IPS-18c (cell line): ENCODE measurements around the gene INS.
"Not testable (repeated sequence)": the region's sequence is repeated elsewhere in the genome, so short reads cannot be mapped to it uniquely, and the experiment has no call there.

Source experiments
- H3K4me3 ChIP-seq: 2 replicates; pipeline ENCODE4 v1.7.0; 2013; ENCODE audit warnings: low read depth, mild to moderate bottlenecking, low read length, moderate library complexity; ENCODE audit not compliant: insufficient read depth
- H3K9me3 ChIP-seq: one replicate; pipeline ENCODE4 v1.6.1; 2013; ENCODE audit warnings: mild to moderate bottlenecking, low read length, moderate library complexity; ENCODE audit not compliant: control insufficient read depth, insufficient read depth

Gene INS

GRCh38 chr11:2188745-2189144 lies 27.7 kb upstream of the INS start:
- H3K9me3 ChIP-seq: no peaks in the 10 kb centered on the region
- H3K4me3 ChIP-seq: no peak overlapping the region

DNA sequence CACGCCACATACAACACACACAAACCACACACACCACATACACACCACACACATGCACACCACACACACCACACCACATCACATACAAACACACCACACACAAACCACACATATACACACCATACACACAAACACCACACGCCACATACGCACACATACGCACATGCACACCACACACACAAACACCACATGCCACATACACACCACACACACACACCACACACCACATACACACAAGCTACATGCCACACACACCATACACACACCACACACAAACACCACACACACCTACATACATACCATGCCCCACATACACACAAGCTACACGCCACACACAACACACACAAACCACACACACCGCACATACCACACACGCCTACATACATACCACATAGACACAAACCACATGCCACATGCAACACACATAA lies 26.3 kb upstream of the INS start:
- Histone ChIP-seq H3K4me3 (no peak overlapping the region), H3K9me3 (no peaks in the 10 kb centered on the region)

DNA sequence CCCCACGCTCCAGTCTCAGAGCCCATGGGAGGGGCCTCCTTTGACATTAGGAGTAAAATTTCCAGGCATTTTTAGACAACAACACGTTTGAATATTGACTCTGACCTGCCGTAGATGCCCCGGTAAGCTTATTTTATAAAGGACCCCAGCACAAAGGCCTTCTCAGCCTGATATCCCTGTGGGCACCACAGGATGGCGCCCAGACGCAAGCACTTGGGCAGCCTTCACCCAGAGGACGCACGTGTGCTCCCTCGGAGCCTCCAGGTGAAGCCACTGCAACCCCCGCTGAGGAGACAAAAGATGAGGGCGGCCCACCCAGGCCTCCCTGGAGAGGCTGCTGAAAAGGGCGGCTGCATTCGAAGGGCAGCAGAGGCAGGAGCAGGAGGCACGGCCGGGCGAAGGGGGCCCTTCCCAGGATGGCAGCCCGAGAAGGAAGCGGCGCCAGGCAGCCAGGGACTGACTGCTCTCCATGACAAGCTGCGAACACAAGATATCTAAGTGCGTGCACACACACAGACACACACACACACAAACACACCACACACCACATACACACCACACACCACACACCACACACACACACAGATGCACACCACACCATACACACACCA lies 25.8 kb upstream of the INS start:
- H3K9me3 ChIP-seq: no peaks in the 10 kb centered on the region
- H3K4me3 ChIP-seq: no peak overlapping the region

GRCh38 chr11:2185324-2186085 lies 24.5 kb upstream of the INS start:
- Histone ChIP-seq H3K4me3 (no peak overlapping the region), H3K9me3 (no peaks in the 10 kb centered on the region)

GRCh38 chr11:2182692-2183474 lies 21.9 kb upstream of the INS start:
- Histone ChIP-seq H3K4me3 (no peak overlapping the region), H3K9me3 (no peaks in the 10 kb centered on the region)

DNA sequence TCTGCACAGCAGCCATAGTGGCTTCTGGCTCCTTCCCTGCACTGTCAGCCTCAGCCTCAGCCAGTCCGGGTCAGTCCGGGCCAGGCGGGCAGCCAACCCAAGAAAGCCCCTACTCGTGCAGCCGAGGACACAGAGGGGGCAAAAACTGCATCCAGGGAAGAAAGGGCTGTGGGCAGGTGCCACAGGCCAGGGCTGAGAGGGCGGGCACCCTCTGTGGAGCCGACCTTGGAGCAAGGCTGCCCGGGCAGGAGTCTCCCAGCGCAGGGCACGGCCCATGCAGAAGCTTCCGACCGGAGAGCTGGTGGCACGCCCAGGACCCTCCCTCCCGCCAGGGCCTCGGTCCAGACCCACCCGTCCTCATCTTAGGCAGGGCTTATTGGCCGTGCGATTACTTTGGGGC lies 21.1 kb upstream of the INS start:
- no peaks in the 10 kb centered on the region for H3K9me3 ChIP-seq
- H3K4me3 ChIP-seq: no peak overlapping the region

DNA sequence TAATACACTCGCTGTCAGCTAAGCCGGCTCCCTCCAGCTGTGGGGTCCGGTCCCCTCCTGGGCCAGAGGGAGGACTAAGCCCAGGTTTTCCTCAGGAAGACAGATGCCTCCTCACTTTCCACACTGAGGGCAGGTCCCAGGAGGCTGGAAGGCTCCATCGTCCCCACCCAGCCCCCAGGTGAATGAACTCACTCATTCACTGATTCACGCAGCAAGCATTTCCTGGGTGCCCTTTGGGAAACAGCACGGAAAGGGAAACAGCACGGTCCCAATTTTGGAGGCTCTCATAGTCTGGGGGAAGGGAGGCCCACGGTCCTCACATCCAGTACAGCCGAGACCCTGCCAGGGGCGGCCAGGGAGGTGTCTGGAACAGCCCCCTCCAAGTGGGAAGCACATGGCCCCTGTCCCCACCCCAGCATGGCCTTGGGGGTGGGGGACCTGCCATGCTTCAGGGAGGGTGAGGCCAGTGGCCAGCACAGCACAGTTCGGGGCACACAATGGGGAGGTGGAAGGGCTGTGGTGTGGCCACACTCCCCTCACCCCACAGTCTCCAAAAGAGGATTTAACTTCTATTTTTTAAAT lies 19.9 kb upstream of the INS start:
- H3K9me3 ChIP-seq: no peaks in the 10 kb centered on the region
- no peak overlapping the region for H3K4me3 ChIP-seq

DNA sequence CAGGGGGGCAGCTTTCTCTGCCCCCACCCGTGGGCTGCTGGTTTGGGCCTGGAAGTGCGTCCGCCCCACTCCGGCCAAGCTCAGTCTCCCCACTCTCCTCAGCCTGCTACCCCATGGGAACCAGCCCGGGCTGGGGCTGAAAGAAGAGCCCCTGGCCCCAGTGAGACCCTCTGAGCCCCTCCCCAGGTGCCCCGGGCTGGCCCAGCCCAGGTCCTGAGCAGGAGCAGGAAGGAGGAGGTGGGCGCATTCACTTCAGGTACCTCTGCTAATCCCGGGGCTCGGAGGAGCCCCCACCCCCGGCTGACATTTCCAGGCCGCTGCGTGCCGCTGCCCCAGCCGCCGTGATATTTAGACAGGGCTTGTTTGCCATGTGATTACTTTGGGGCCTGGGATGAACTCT lies 19.3 kb upstream of the INS start:
- no peak overlapping the region for H3K4me3 ChIP-seq
- H3K9me3 ChIP-seq: no peaks in the 10 kb centered on the region

GRCh38 chr11:2179516-2179915 lies 18.5 kb upstream of the INS start:
- H3K9me3 ChIP-seq: no peaks in the 10 kb centered on the region
- H3K4me3 ChIP-seq: no peak overlapping the region

- no peak overlapping the region for H3K4me3 ChIP-seq
- H3K9me3 ChIP-seq: no peaks in the 10 kb centered on the region
Observed at GRCh38 chr11:2178906-2179494, 18.0 kb upstream of the INS start.

DNA sequence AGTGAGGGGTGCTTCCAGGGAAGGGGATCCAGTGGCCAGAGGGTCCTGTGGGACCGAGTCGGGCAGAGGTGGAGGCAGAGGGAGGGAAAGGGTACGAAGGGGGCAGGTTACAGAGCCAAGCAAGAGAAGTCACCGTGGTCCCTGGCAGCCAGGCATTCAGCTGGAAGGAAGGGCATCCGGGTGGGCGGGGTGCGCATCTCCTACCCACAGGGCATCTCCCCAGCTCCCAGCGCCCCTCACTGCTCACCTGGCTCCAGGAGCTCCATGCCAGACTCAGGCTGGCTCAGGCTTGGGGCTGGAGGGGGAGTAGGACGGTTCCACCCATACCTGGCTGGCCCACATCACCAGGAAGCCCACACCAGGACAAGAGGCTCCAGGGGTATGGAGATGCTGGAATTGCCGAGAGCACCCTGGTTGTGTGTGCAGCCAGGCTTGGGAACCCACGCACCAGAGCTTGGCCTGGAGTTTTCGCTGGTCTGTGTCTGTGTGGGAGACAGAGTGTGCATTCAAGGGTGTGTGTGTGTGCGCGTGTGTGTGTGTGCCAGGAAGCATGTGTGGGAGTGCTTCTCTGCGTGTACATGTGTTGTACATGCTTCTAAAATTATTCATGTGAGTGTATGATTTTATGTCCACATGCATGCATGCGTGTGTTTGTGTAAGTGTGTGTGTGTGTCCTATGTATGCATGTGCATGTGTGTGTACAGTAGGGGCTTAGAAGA lies 17.2 kb upstream of the INS start:
- H3K4me3 ChIP-seq, H3K9me3 ChIP-seq: not testable (repeated sequence)

DNA sequence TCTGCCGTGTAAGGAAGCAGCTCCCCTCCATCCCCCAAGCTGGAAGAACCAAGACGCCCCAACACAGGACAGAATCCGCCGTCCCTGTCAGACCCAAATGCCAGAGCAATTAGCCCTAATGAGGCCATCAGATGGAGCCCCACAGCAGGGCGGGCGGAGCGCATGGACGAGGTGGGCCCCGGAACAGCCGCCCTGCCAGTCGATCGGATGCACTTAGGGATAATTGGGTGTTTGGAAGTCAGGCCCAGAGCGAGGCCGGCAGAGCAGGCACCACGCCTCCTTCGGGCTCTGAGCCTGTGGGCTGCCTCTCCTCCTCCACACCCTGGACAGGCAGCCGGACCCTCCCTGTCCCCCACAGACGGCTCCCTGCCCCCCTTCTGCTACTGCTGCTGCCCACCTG lies 16.1 kb upstream of the INS start:
- no peaks in the 10 kb centered on the region for H3K9me3 ChIP-seq
- no peak overlapping the region for H3K4me3 ChIP-seq

GRCh38 chr11:2176389-2176900 lies 15.4 kb upstream of the INS start:
- Histone ChIP-seq H3K9me3 (no peaks in the 10 kb centered on the region), H3K4me3 (no peak overlapping the region)

GRCh38 chr11:2175659-2176058 lies 14.7 kb upstream of the INS start:
- Histone ChIP-seq H3K4me3 (no peak overlapping the region), H3K9me3 (no peaks in the 10 kb centered on the region)

GRCh38 chr11:2174361-2174760 lies 13.4 kb upstream of the INS start:
- Histone ChIP-seq H3K9me3 (no peaks in the 10 kb centered on the region), H3K4me3 (no peak overlapping the region)

DNA sequence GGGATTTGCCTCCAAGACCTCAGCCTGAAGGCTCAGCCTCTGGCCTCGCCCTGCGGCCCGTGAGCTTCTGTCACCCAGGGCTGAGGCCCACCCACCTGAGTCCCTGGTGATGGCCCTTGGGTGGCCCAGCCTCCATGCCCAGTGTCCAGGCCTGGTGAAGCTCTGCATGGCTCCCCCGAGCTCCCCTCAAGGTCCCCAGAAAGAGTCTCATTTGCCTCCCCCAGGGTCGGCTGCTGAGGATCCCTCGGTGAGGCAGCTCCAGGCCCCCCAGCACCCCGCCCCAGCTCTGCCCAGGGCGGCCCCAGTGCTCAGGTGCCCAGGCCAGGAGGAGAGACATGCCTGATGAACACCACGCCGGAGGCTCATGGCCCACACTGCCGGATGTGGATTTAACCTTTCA lies 12.8 kb upstream of the INS start:
- no peaks in the 10 kb centered on the region for H3K9me3 ChIP-seq

More for the DNA sequence above, 12.8 kb upstream of the INS start:
- no peak overlapping the region for H3K4me3 ChIP-seq
